ENCODE results near the gene MAN2A2.

MAN2A2 gene

DNA sequence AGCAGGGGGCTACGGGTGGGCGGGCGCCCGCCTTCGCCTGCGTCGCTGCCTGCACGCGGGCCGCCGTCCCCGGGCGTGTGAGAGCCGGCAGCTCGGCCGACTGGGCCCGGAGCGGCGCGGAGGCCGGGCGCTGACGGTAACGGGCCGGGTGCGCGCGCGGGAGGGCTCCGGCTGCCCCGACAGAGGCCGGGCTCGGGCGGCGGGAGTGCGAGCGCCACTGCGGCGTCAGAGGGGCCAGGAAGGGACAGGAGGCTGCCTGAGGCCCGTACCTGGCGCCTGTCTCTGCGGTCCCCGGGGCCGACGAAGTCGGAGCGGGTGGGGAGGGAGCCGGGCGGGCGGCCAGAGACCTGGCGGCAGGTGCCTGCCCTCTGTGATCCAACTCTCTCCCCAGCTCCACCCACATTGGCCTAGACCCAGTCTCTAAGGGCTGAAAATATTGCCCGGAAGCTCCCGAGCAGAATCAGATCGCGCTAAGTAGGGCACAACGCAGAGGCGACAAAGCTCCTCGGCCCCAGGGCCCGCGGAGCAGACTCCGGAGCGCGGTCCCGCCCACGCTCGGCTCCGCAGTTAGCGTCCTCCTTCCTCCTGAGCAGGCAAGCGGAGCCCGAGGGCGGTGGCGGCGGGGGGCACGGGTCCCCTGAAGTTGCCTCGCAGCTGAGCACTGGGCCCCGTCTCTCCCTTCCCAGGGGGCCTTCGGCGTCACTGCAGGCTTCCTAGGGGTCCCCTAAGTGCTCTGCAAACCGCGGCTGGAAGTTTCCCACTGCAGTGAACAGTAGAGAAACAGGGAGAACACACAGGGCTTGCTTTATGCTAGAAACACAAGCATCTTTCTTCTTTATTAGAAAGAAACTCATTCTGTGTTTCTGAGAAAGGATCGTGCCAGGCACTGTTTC is at the start of gene MAN2A2:
MAN2A2 (plus strand) TSS at position 463 of the 893 bp plus-strand sequence. CDS start 906 bp downstream, outside the sequence.
- DNase-seq (ENCODE audit: low spot score) = peak; percentile 80

DNA sequence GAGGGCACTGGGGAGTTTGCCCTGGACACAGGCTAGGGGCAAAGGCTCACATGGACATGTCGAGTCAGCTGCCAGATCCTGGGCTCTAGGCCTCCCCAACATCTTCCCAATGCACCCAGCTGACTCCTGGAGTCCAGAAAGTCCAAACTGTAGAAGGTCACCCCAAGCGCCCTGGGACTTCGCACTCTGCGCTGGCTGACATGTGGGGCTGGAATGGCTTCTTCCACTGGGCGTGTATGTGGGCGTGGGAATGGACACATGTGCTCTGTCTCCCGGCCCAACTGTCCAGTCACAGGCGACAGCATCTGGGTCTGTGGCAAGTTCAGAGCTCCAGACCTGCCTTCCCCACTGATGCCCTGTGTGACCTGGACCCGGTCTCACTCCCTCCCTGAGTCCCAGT is 48.0 kb upstream of the MAN2A2 start:
- no peak for DNase-seq (ENCODE audit: low spot score)

DNA sequence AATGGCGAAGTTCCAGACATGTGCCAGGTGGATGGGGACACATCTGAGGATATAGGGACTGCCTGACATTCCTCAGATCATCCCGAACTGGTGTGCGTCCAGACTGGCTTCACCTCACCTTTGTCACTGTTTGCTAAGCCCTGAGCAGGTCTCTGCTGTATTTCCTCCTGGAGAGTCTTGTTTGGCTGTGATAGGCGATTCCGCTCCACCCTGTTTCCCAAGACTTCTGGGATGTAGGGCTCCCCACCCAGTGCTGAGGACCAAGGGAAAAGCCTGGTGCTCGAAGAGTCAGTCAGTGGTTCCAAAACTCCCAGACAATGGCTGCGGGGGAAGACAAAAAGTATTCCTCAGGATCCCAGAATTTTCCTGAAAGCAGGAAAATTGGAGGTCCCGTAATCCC is 45.8 kb upstream of the MAN2A2 start:
- DNase-seq (ENCODE audit: low spot score) = no peak

DNA sequence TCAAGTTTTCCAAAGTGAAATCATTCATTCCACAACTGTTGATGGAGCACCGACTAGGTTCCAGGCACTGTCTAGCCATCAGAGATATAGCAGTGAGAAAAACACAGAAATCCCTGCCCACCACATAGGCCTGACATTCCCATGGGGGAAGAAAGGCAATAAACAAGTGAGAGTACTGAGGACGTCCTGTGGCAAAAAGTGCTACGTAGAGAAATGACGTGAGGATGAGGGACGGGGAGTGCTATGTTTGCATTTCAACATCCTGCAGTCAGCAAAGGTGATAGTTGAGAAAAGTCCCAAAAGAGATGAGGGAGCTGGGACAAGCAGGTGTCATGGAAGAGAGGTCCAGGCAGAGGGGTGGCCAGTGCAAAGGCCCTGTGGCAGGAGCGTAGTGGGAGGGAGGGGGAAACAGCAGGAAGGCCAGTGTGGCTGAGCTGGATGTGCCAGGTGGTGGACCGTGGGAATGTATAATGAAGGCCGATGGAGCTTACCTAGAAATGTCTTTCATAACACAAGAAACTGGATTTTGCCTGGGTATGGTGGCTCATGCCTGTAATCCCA is 45.1 kb upstream of the MAN2A2 start:
- DNase-seq (ENCODE audit: low spot score) = no peak

DNA sequence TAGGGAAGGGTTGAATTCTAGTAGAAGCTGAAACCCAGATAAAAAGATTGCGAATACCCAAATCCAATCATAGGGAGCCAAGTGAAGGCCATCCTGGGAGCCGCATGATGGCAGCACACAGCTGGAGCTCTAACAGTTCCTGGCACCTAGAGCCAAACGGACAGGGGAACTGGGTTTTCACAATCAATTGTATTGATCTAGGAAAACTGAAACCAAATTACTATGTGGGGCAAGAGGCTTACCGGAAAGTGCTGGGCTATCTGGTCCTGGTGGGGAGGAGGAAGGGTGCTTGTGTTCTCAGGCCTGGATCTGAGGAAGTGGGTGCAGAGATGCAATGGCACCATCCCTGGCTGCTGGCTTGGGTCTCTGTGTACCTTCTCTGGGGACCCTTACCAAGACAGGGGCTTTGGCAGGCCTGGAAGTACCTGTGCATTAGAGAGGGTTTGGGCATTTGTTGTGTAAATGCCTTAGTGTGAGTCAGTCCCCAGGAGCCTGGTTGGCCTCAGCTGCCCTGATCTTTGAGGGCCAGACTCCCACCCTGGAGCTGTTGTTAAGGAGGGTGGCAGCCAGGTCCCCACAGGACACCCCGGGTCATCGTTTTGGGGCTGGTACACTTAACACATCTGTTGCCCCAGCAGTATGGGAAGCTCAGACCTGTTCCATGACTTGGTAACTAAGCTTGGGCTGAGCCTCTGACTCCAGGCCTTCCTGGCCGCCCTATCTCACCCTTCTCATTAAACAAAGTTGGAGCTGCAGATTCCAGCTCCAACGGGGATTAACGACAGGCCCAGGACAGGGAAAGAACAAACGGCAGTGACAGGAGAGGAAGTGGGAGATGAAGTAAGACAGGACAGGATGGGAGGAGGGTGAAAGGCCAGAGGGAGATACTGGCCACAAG is 43.6 kb upstream of the MAN2A2 start:
- DNase-seq (ENCODE audit: low spot score) = no peak

DNA sequence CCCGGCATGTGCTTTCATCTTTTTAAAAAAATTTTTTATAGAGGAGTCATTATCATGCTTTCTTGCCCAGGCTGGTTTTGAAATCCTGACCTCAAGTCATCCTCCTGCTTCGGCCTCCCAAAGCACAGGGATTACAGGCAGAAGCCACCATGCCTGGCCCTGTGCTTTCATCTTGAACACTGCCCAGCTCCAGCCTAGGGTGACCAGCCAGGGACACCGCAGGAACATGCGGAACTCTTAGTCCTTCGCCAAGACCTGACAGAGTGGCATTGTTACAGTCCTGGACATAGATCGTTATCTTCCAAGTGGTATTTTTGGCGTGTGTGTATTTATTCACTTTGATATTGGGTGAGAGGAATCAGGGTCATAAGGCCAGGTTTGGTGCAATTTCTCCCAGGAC is 42.7 kb upstream of the MAN2A2 start:
- DNase-seq (ENCODE audit: low spot score) = no peak

DNA sequence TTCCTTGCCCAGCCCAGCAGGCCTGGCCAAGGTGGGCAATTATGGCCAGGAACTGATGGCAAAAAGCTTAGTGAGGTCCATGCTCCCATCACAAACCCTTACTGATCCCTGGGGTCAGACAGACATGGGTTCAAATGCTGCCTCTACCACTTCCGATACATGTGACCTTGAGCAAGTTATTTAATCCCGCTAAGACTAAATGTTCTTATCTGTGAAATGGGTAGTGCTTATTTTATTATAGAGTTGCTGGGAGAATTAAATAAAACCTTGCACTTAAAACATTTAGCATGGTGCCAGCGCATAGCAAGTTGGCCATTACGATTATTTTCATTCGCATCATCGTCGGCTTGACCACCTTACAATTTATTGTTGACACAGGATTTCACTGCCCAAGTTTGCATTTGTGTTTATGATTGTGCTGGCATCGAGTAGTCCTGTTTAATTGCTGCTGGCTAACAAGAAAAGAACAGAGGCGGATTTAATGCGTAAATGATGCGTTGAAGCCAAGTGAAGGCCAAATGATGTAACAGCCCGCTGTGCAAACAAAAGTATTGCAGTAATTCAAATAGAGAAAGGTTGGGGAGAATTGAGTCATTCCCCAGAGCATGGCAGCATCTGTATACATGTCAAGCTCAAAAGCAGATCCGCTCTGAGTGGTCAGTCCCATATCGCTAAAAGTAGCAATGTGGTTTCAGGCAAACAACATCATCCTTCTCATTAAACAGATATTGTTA is 42.0 kb upstream of the MAN2A2 start:
- no peak for DNase-seq (ENCODE audit: low spot score)

DNA sequence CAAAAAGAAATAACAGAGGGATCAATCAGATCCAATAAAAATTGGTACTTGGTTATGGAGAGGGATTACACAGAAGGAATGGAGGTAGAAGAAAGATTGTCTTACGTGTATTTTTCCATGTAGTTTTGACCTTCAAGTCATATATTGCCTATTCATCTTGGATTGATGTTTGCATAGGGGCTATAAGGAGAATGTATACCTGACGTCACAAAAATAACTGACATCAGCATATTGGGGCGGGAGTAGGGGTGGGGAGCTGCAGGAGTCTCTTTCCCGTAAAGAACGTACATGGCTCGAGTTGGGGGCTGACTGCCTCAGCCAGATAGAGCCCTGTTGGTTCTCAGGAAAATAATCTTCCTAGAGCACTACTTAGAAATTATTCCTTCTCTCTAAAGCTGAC is 40.6 kb upstream of the MAN2A2 start:
- no peak for DNase-seq (ENCODE audit: low spot score)

DNA sequence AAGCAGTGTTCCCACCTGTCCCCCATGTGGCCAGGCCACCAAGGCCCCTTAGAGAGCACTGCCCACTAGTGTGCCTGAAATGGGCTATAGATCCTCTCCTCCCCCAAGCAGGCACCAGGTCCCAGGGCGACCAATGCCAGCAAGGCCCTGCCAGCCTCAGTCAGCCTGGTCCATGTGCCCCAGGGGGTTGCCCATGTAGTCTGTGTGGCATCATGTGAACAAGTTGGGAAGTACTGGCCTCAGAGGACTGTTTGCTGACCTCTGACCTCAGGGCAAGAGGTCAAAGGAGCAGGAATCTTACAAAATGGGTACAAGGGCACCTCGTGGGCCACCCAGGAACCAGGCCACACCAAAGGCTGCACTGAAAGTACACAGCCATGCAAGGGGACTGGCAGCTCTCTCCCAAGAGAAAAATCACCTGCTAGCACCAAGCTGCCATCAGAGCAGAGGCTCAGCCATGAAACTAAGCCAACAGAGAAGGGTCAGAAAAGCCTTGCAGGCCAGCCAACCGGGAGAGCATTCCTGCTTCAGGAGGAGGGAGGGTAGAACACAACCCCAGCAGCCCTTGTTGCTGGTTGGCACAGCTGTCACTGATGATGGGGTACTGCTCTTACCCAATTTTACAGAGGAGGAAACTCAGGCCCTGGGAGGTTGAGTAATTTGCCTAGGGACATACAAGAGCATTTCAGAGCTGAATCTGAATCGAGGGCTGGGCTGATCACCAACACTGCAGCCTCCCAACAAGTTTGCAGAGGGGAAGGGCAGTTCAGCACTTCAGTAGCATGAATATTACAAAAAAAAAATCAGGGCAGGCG is 39.9 kb upstream of the MAN2A2 start:
- DNase-seq (ENCODE audit: low spot score) = no peak

DNA sequence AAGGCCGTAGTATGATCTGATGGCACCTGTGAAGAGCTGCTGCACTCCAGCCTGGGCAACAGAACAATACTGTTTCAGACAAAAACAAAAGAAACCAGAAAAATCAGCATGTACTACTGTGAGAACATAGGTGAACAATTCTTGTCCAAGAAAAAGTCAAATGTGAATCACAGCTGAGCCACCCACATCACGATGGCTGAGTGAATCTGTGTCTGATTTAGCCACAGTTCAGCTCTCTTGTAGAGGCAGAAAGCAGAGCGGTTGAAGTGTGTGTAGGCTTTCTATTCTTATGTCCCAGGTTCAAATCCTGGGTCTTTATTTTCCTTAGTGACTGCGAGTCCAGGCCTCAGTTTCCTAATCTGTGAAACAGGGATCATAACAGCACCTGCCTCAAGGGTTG is 39.1 kb upstream of the MAN2A2 start:
- no peak for DNase-seq (ENCODE audit: low spot score)

DNA sequence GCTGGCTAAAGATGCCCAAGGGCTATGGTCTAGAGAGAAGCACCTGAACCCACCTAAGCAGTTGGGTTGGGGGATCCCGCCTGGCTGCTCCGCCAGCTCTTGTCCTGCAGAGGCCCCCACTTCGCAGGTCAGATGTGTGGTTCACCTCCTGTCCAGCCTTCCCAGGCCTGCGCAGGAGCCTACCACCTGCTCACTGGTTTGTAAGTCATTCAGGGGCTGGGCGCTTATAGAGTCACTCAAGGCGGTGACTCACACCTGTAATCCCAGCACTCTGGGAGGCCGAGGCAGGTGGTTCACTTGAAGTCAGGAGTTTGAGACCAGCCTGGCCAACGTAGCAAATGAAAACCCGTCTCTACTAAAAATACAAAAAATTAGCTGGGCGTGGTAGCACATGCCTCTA is 38.6 kb upstream of the MAN2A2 start:
- no peak for DNase-seq (ENCODE audit: low spot score)

DNA sequence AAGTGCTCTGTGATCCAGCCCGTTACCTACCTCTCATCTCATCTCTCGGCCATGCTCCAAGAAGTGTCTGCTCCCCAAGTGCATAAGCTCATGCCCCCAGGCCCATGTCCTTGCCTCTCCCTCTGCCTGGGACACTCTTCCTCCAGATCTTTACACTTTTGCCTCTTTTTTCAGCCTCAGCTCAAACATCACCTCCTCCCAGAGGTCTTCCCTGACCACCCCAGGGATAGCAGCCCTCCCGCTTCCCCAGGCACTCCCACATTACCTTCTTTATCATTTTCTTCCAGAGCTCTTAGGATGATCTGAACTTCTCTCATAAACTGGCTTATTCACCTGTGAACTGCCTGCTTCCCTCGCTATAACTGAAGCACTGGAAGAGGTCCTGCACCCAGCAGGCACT is 37.4 kb upstream of the MAN2A2 start:
- no peak for DNase-seq (ENCODE audit: low spot score)

DNA sequence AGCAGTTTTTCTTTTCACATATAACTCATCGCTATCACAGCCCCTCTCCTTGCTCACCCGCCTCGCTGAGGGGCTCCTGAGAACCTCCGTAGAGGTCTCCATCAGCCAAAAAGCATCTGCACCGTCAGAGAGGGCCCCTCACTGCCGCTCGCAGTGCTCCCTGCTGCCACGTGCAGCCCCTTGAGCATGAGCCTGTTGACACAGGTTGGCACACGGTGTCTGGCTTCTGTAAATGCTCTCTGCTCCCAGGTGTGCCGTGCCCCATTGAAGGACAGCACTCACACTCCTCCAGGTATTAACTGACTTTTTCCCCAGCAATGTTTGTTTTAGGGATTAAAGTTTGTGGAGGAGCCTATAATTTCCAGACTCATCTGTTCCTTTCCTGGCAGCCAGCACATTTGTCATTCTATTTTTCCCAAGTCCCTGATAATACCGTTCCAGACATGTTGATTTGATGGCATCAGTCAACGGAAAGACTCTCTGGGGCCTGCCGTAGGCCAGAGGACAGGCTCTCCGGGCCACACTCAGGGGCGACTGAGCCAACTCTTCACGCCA is 36.9 kb upstream of the MAN2A2 start:
- no peak for DNase-seq (ENCODE audit: low spot score)

DNA sequence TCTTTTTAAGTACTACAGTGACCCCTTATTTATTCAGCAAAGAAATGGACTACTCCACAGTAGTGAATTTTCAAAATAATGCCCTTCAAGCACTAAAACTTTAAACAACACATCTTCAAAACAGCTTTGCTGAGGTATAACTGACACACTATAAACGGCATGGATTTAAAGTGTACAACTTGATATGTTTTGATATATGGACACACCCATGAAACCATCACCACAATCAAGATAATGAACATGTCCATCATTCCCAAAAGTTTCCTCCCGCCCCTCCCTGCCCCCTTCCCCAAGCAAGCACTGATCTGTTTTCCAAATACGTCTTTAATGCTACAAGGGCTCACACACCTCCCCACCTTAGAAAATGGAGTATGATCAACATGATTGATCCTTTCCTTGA is 36.3 kb upstream of the MAN2A2 start:
- no peak for DNase-seq (ENCODE audit: low spot score)

DNA sequence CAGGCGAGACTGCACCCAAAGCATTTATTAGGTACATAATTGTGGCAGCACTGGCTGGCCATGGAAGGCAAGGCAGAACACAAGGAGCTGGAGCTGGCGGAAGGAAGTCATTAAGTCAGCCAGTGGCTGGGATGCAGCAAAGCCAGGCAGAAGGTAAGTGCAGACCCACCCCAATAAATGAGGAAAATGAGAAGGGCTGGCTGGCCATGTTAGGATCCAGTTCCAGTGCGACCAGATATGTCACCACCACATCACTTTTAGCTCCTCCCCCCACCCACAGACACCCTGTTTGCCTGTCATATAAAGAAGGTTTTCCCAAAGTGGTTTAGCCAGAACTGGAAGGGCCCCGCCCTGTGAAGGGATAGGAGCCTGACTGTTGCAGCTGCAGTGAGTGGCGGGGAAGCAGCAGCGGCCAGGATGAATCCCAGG is 34.8 kb upstream of the MAN2A2 start, which contains the start of gene FURIN:
FURIN (plus strand) TSS at position 328 of the 429 bp plus-strand sequence. CDS start 7,153 bp downstream, outside the sequence.
- no peak for DNase-seq (ENCODE audit: low spot score)

DNA sequence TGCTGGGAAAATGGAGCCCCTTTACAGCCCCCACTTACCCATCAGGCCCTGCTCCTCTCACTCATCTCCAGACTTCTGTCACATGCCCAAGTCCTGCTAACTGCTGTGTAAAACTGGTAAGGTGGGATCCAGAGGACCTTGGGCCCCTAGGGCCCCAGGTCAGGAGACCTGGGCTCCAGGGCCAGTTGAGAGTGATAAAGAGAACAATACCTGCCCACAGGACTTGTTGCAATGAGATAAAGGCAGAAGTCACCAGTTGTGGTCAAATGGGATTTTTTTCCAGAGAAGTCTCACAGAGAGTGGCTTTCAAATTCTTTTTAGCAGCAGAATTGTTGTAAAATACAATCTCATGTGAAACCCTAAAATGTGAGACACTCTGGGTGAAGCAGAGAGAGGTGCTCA is 34.0 kb upstream of the MAN2A2 start:
- DNase-seq (ENCODE audit: low spot score) = no peak

DNA sequence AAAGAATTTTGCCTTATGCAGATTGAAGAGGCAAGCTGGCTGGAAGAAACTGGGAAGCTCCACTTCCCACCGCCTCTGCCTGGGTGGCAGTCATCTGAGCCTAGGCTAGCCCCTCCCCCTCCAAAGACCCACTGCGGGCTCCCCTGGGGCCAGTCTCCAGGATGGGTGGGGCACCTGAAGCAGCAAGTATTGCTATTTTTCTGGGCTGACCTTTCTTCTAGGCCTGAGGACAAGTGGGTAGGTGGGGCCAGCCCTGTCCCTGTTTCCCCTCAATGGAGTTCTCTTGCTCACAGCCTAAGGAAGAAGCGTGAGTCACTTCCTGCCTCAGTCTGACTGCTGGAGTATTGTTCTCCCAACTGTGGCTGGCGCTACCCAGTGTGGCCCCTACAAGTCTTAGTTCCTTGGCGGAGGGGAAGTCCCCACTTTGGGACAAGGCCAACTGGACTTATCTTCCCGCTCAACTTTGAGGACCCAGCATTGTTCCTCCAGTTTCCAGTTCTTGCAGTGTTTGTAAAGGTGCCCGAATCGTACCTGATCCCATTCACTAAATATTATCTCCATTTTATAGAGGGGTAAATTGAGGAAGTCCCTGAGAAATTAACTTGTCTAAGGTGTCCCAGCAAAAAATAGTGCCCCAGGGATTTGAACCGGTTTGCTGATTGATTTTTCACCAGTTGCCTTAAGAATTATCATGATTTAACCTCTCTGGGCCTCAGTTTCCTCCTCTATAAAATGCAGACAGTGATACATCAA is 33.3 kb upstream of the MAN2A2 start:
- no peak for DNase-seq (ENCODE audit: low spot score)

DNA sequence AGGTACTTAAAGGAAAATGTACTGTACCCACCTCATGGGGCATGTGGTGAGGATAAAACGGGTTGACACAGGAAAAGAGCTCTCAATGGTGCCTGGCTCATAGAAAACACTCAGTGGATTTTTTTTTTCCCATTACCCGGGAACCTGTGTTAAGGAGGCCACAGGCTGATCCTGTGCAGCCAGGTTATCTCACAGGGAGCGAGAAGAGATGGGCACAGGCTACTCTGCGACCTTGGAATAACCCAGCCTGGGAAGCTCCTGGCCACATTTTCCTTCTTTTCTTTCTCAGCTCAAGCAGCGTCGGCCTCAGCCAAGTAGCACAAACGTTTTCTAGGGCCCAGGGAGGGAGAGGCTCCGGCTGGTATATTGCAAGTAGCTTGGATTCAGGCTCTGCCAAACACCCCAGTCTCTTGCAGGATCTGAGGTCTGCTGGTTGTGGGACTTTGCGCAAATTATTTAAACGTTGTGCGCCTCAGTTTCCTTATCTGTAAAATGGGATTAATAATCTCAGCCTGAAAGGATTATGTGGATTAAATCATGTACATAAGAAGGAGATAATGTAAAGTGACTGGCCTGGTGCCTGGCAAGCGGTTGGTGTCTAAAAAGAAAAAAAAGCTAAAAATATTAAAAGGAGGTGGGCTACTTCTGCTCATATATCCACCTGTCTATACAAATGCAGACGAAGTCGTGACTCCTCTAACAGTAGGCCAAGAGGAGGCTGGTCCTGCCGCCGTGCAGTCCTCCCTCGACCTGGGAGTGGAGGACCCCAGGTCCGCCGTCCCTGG is 32.6 kb upstream of the MAN2A2 start:
- DNase-seq (ENCODE audit: low spot score) = no peak

DNA sequence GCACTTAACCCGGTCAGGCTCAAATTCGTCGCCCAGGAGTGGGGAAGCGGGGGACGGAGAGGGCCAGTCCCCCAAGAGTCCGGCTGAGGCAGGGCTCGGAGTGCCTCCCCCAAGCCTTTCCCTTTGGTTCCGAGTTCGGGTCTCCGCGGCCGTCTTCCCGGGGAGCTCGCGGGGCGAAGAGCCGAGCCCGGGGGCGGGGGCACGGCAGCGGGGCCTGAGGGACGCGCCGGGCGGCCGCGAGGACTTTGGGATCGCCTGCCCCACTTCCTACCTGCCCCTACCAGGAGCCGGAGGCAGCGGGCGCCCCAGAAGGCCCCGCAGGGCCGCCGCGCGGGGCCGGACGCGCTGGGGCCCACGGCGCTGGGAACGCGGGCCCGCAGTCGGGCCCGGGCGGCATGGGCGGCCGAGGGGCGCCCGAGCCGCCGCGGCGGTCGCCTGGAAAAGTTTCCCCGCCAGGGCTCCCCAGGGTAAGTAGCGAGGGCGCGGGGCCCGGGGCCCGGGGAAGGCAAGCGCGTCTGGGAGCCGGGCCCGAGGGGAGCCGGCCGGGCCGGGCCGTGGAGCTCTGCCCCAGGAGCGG is 31.9 kb upstream of the MAN2A2 start:
- no peak for DNase-seq (ENCODE audit: low spot score)

All from germinal center (tissue), 1 donor.